Measurements from ENCODE around the gene THAP6. TPM values are rescaled to one million over a fixed set of nuclear protein-coding genes. Genes with fewer than 3 reads are reported as not detected.

The THAP6 gene
- total and polyA plus RNA-seq, 2 of the 8 experiments (the other 6 are each of a cell fraction or from before 2014, with no cell fraction given), result 3.3 to 9.7 TPM

DNA sequence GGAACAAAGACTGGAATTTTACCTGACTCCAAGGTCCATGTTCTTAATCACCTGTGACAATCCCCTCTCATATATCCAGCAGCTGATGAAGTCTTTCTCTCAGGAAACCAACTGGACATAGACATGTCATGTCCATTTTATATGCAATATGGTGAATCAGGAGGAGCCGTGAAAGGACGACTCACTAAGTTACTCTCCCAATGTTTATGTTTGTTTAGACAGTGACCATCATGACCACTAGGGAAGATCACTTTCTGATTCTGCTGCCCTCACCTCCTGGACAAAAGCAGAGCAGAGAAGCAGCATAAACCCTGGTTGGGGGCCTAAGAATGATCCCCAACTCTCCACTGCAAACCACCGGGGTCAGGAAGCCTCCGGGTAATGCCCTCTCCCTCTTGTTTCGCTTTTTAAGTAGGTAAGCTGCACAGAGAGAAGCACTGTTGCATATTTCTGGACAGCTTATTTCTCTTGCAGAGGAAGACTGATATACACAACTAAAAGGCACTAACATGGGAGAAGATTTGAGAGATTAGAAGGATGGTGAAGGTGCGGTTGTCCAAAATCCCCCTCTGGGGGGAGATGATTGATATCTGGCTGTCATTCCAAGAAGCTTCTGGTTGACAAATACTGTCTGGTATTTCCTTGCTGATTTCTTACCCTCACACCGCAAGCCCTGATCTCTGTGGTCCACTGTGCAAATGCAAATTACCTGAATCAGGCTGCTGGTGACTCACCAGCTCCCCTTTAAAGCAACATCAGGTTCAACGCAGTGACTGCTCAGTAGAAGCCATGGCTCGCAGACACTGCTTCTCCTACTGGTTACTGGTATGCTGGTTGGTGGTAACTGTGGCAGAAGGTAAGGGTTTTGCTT is 41.3 kb downstream of the THAP6 start, which contains the start of gene ODAPH (continued):
- TF ChIP-seq, protein P1, sequence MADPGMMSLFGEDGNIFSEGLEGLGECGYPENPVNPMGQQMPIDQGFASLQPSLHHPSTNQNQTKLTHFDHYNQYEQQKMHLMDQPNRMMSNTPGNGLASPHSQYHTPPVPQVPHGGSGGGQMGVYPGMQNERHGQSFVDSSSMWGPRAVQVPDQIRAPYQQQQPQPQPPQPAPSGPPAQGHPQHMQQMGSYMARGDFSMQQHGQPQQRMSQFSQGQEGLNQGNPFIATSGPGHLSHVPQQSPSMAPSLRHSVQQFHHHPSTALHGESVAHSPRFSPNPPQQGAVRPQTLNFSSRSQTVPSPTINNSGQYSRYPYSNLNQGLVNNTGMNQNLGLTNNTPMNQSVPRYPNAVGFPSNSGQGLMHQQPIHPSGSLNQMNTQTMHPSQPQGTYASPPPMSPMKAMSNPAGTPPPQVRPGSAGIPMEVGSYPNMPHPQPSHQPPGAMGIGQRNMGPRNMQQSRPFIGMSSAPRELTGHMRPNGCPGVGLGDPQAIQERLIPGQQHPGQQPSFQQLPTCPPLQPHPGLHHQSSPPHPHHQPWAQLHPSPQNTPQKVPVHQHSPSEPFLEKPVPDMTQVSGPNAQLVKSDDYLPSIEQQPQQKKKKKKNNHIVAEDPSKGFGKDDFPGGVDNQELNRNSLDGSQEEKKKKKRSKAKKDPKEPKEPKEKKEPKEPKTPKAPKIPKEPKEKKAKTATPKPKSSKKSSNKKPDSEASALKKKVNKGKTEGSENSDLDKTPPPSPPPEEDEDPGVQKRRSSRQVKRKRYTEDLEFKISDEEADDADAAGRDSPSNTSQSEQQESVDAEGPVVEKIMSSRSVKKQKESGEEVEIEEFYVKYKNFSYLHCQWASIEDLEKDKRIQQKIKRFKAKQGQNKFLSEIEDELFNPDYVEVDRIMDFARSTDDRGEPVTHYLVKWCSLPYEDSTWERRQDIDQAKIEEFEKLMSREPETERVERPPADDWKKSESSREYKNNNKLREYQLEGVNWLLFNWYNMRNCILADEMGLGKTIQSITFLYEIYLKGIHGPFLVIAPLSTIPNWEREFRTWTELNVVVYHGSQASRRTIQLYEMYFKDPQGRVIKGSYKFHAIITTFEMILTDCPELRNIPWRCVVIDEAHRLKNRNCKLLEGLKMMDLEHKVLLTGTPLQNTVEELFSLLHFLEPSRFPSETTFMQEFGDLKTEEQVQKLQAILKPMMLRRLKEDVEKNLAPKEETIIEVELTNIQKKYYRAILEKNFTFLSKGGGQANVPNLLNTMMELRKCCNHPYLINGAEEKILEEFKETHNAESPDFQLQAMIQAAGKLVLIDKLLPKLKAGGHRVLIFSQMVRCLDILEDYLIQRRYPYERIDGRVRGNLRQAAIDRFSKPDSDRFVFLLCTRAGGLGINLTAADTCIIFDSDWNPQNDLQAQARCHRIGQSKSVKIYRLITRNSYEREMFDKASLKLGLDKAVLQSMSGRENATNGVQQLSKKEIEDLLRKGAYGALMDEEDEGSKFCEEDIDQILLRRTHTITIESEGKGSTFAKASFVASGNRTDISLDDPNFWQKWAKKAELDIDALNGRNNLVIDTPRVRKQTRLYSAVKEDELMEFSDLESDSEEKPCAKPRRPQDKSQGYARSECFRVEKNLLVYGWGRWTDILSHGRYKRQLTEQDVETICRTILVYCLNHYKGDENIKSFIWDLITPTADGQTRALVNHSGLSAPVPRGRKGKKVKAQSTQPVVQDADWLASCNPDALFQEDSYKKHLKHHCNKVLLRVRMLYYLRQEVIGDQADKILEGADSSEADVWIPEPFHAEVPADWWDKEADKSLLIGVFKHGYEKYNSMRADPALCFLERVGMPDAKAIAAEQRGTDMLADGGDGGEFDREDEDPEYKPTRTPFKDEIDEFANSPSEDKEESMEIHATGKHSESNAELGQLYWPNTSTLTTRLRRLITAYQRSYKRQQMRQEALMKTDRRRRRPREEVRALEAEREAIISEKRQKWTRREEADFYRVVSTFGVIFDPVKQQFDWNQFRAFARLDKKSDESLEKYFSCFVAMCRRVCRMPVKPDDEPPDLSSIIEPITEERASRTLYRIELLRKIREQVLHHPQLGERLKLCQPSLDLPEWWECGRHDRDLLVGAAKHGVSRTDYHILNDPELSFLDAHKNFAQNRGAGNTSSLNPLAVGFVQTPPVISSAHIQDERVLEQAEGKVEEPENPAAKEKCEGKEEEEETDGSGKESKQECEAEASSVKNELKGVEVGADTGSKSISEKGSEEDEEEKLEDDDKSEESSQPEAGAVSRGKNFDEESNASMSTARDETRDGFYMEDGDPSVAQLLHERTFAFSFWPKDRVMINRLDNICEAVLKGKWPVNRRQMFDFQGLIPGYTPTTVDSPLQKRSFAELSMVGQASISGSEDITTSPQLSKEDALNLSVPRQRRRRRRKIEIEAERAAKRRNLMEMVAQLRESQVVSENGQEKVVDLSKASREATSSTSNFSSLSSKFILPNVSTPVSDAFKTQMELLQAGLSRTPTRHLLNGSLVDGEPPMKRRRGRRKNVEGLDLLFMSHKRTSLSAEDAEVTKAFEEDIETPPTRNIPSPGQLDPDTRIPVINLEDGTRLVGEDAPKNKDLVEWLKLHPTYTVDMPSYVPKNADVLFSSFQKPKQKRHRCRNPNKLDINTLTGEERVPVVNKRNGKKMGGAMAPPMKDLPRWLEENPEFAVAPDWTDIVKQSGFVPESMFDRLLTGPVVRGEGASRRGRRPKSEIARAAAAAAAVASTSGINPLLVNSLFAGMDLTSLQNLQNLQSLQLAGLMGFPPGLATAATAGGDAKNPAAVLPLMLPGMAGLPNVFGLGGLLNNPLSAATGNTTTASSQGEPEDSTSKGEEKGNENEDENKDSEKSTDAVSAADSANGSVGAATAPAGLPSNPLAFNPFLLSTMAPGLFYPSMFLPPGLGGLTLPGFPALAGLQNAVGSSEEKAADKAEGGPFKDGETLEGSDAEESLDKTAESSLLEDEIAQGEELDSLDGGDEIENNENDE (IDR thresholded peaks at IDR 0.05; ENCODE audit: insufficient replicate concordance, low read length), result no peak
- TF ChIP-seq SRF (IDR thresholded peaks at IDR 0.05; ENCODE audit: low read depth, low read length) (no peak), NRF1 (IDR thresholded peaks at IDR 0.05; ENCODE audit: low read depth, low read length) (no peak), FOSL1 (IDR thresholded peaks at IDR 0.05; ENCODE audit: insufficient read depth, low read depth, low read length) (no peak), RFX5 (IDR thresholded peaks at IDR 0.05; ENCODE audit: borderline replicate concordance, low read depth, low read length) (no peak), JUN (IDR thresholded peaks at IDR 0.05; ENCODE audit: low read depth, low read length) (no peak), SP4 (IDR thresholded peaks at IDR 0.05; ENCODE audit: low read length) (no peak), MAFK (IDR thresholded peaks at IDR 0.05; ENCODE audit: low read depth, low read length) (no peak), CREB1 (IDR thresholded peaks at IDR 0.05) (no peak), SIRT6 (IDR thresholded peaks at IDR 0.05; ENCODE audit: low read length) (no peak), EGR1 (IDR thresholded peaks at IDR 0.05; ENCODE audit: borderline replicate concordance, low read depth, low read length) (no peak)
